Skeletal muscle satellite cell (primary cell): ENCODE results near the gene DNAJC1.

ENCODE experiments used
- H3K27me3 ChIP-seq: 2 replicates; pipeline ENCODE4 v1.7.0; 2013; ENCODE audit warnings: low read length; ENCODE audit not compliant: control insufficient read depth, insufficient read depth
- H3K36me3 ChIP-seq: 2 replicates; pipeline ENCODE4 v1.7.0; 2013; ENCODE audit warnings: mild to moderate bottlenecking, control low read depth, low read length; ENCODE audit not compliant: insufficient read depth
- H3K4me1 ChIP-seq: 2 replicates; pipeline ENCODE4 v1.7.0; 2013; ENCODE audit warnings: low read length; ENCODE audit not compliant: control insufficient read depth, insufficient read depth
- H3K4me2 ChIP-seq: 2 replicates; pipeline ENCODE4 v1.7.0; 2013; ENCODE audit warnings: mild to moderate bottlenecking, low read length
- H3K4me3 ChIP-seq: 2 replicates; pipeline ENCODE4 v1.7.0; 2013; ENCODE audit warnings: low read length
- H3K9ac ChIP-seq: 2 replicates; pipeline ENCODE4 v1.7.0; 2013; ENCODE audit warnings: mild to moderate bottlenecking, low read depth, low read length, moderate library complexity
- H3K9me3 ChIP-seq: replicated peaks from 2 replicates; pipeline ENCODE4 v1.7.0; 2013; ENCODE audit warnings: mild to moderate bottlenecking, control low read depth, low read length

Gene DNAJC1

GRCh38 chr10:21791276-21791675, 212.3 kb downstream of the DNAJC1 start:
- Histone ChIP-seq H3K9me3 (no peaks in the 10 kb centered on the region), H3K4me3 (no peak overlapping the region), H3K36me3 (no peaks in the 10 kb centered on the region), H3K4me2 (no peak overlapping the region), H3K27me3 (no peaks in the 10 kb centered on the region), H3K9ac (no peak overlapping the region), H3K4me1 (no peaks in the 10 kb centered on the region)

GRCh38 chr10:21776883-21777282, 226.6 kb downstream of the DNAJC1 start:
- Histone ChIP-seq H3K4me2 (no peak overlapping the region), H3K9ac (no peak overlapping the region), H3K27me3 (no peaks in the 10 kb centered on the region), H3K4me1 (no peaks in the 10 kb centered on the region), H3K9me3 (no peaks in the 10 kb centered on the region), H3K4me3 (no peak overlapping the region), H3K36me3 (no peaks in the 10 kb centered on the region)

GRCh38 chr10:21771219-21771618, 232.3 kb downstream of the DNAJC1 start:
- H3K27me3 ChIP-seq, result no peaks in the 10 kb centered on the region
- no peaks in the 10 kb centered on the region for H3K36me3 ChIP-seq
- H3K4me3 ChIP-seq, result no peak overlapping the region
- H3K4me2 ChIP-seq, result no peak overlapping the region
- H3K9me3 ChIP-seq, result no peaks in the 10 kb centered on the region
- H3K9ac ChIP-seq, result no peak overlapping the region
- no peaks in the 10 kb centered on the region for H3K4me1 ChIP-seq

GRCh38 chr10:21769041-21769440, 234.5 kb downstream of the DNAJC1 start:
- no peak overlapping the region for H3K9ac ChIP-seq
- no peaks in the 10 kb centered on the region for H3K9me3 ChIP-seq
- H3K27me3 ChIP-seq, result no peaks in the 10 kb centered on the region
- H3K4me1 ChIP-seq, result no peaks in the 10 kb centered on the region
- H3K36me3 ChIP-seq, result no peaks in the 10 kb centered on the region
- no peak overlapping the region for H3K4me3 ChIP-seq
- no peak overlapping the region for H3K4me2 ChIP-seq

GRCh38 chr10:21764466-21765189, 238.9 kb downstream of the DNAJC1 start:
- Histone ChIP-seq H3K9me3 (no peaks in the 10 kb centered on the region), H3K27me3 (no peaks in the 10 kb centered on the region), H3K4me3 (no peak overlapping the region), H3K9ac (no peak overlapping the region), H3K36me3 (no peaks in the 10 kb centered on the region), H3K4me2 (no peak overlapping the region), H3K4me1 (no peaks in the 10 kb centered on the region)

- Histone ChIP-seq H3K4me3 (no peak overlapping the region), H3K36me3 (no peaks in the 10 kb centered on the region), H3K4me2 (no peak overlapping the region), H3K4me1 (no peaks in the 10 kb centered on the region), H3K27me3 (no peaks in the 10 kb centered on the region), H3K9me3 (no peaks in the 10 kb centered on the region), H3K9ac (no peak overlapping the region)
Observed at GRCh38 chr10:21760332-21760731, 243.2 kb downstream of the DNAJC1 start.

GRCh38 chr10:21759232-21759631, 244.3 kb downstream of the DNAJC1 start:
- H3K9ac ChIP-seq, result no peak overlapping the region
- H3K36me3 ChIP-seq, result no peaks in the 10 kb centered on the region
- no peaks in the 10 kb centered on the region for H3K4me1 ChIP-seq
- no peak overlapping the region for H3K4me2 ChIP-seq
- H3K4me3 ChIP-seq, result no peak overlapping the region
- H3K27me3 ChIP-seq, result no peaks in the 10 kb centered on the region
- H3K9me3 ChIP-seq, result no peaks in the 10 kb centered on the region

GRCh38 chr10:21758696-21759095, 244.8 kb downstream of the DNAJC1 start:
- H3K4me3 ChIP-seq, result no peak overlapping the region
- no peaks in the 10 kb centered on the region for H3K27me3 ChIP-seq
- no peaks in the 10 kb centered on the region for H3K4me1 ChIP-seq
- no peak overlapping the region for H3K9ac ChIP-seq
- no peak overlapping the region for H3K4me2 ChIP-seq
- H3K9me3 ChIP-seq, result no peaks in the 10 kb centered on the region
- no peaks in the 10 kb centered on the region for H3K36me3 ChIP-seq

- H3K4me3 ChIP-seq, result no peak overlapping the region
- no peak overlapping the region for H3K4me2 ChIP-seq
- no peaks in the 10 kb centered on the region for H3K36me3 ChIP-seq
- no peaks in the 10 kb centered on the region for H3K27me3 ChIP-seq
- no peaks in the 10 kb centered on the region for H3K4me1 ChIP-seq
- no peaks in the 10 kb centered on the region for H3K9me3 ChIP-seq
- no peak overlapping the region for H3K9ac ChIP-seq
Observed at GRCh38 chr10:21758239-21758638, 245.3 kb downstream of the DNAJC1 start.

- Histone ChIP-seq H3K9ac (no peak overlapping the region), H3K4me2 (no peak overlapping the region), H3K27me3 (no peaks in the 10 kb centered on the region), H3K4me1 (no peaks in the 10 kb centered on the region), H3K4me3 (no peak overlapping the region), H3K36me3 (no peaks in the 10 kb centered on the region), H3K9me3 (no peaks in the 10 kb centered on the region)
Observed at GRCh38 chr10:21757185-21757901, 246.2 kb downstream of the DNAJC1 start.

- Histone ChIP-seq H3K27me3 (no peaks in the 10 kb centered on the region), H3K36me3 (no peaks in the 10 kb centered on the region), H3K4me2 (no peak overlapping the region), H3K9me3 (no peaks in the 10 kb centered on the region), H3K4me3 (no peak overlapping the region), H3K9ac (no peak overlapping the region), H3K4me1 (no peaks in the 10 kb centered on the region)
Observed at GRCh38 chr10:21756707-21757106, 246.8 kb downstream of the DNAJC1 start.
